OCI-LY7 (cell line): ENCODE data around the gene EXD2. TPM values are rescaled to one million over a fixed set of nuclear protein-coding genes. Genes with fewer than 3 reads are reported as not detected.

Experiments
- BruUV-seq: library from RNA; stranded (reverse); fragments of 400-500 nt; replicated peaks from 2 replicates; lab custom pipeline; 2021; lab: Mats Ljungman, UMichigan
- CTCF ChIA-PET: fragments of 300-600 bp; sonication (Branson Sonifier 250); formaldehyde crosslinking; loops from one replicate; lab custom pipeline; 2022; ENCODE audit warnings: antibody characterized with exemption; ENCODE audit not compliant: unreplicated experiment; lab: Charles Lee
- POLR2A ChIA-PET: fragments of 300-600 bp; sonication (Branson Sonifier 250); formaldehyde crosslinking; loops from one replicate; lab custom pipeline; 2022; ENCODE audit warnings: antibody characterized with exemption; lab: Charles Lee
- DNase-seq: peaks from one replicate; pipeline ENCODE4 v3.0.0-alpha.2; 2015; ENCODE audit warnings: low spot score
- H2AFZ ChIP-seq: fragments of 200-600 bp; sonication (generic), shearing (Covaris generic); 2 replicates; pipeline ENCODE4 v1.6.1; 2014; ENCODE audit warnings: mild to moderate bottlenecking, antibody characterized with exemption, low read length, moderate library complexity
- H3K27ac ChIP-seq: fragments of 200-600 bp; sonication (generic); 2 replicates; pipeline ENCODE4 v1.5.1; 2014; ENCODE audit warnings: mixed run types, low read depth, mild to moderate bottlenecking, moderate library complexity, low read length, inconsistent platforms; ENCODE audit not compliant: poor library complexity, severe bottlenecking
- H3K36me3 ChIP-seq: fragments of 200-600 bp; sonication (generic); 2 replicates; pipeline ENCODE4 v1.6.1; 2014; ENCODE audit warnings: mild to moderate bottlenecking, antibody characterized with exemption, low read length, moderate library complexity, mixed read lengths; ENCODE audit not compliant: insufficient read depth
- H3K4me1 ChIP-seq: fragments of 200-600 bp; sonication (generic); 2 replicates; pipeline ENCODE4 v1.5.1; 2014; ENCODE audit warnings: mild to moderate bottlenecking, low read length; ENCODE audit not compliant: insufficient read depth, poor library complexity, severe bottlenecking
- H3K4me2 ChIP-seq: fragments of 200-600 bp; sonication (generic); 2 replicates; pipeline ENCODE4 v1.6.1; 2014; ENCODE audit warnings: mild to moderate bottlenecking, low read length
- H3K4me3 ChIP-seq: fragments of 200-600 bp; sonication (generic); 2 replicates; pipeline ENCODE4 v1.5.1; 2014; ENCODE audit warnings: mild to moderate bottlenecking, low read depth, low read length; ENCODE audit not compliant: poor library complexity, severe bottlenecking
- H3K79me2 ChIP-seq: fragments of 200-600 bp; sonication (generic); 2 replicates; pipeline ENCODE4 v1.6.1; 2016; ENCODE audit warnings: low read depth, mild to moderate bottlenecking, low read length, moderate library complexity, mixed read lengths; ENCODE audit not compliant: insufficient read depth
- H3K9me2 ChIP-seq: fragments of 200-600 bp; sonication (generic); 2 replicates; pipeline ENCODE4 v1.6.1; 2016; ENCODE audit warnings: mild to moderate bottlenecking, low read length, mixed read lengths; ENCODE audit not compliant: insufficient read depth
- H3K9me3 ChIP-seq: fragments of 200-600 bp; sonication (generic); 2 replicates; pipeline ENCODE4 v1.6.1; 2014; ENCODE audit warnings: mild to moderate bottlenecking, mixed run types, low read length, mixed read lengths
- H4K20me1 ChIP-seq: fragments of 200-600 bp; sonication (generic); 2 replicates; pipeline ENCODE4 v1.6.1; 2014; ENCODE audit warnings: mild to moderate bottlenecking, antibody characterized with exemption, low read length, moderate library complexity, mixed read lengths; ENCODE audit not compliant: insufficient read depth
- CTCF ChIP-seq: fragments of 200-600 bp; sonication (generic); conservative IDR thresholded peaks from 2 replicates; pipeline ENCODE4 v1.5.1; 2014; ENCODE audit warnings: mild to moderate bottlenecking, antibody characterized with exemption, low read length, moderate library complexity, mixed read lengths
- EZH2phosphoT487 ChIP-seq: fragments of 200-600 bp; sonication (generic); IDR thresholded peaks from 2 replicates; pipeline ENCODE4 v1.6.1; 2018; ENCODE audit warnings: low read depth, borderline replicate concordance, mild to moderate bottlenecking, mixed run types, antibody characterized with exemption, low read length, moderate library complexity, mixed read lengths
- intact Hi-C: fragments of 100-400 bp; cut with micrococcal nuclease; formaldehyde crosslinking; loops from one replicate; pipeline ENCODE4 v1.10.0; 2022; ENCODE audit not compliant: unreplicated experiment
- total RNA-seq, 2 experiments: library from RNA; depleted of rRNA in 1 of 2; stranded (reverse); fragments of >200 nt in 1 of 2; shearing (Covaris generic) in 1 of 2; gene quantifications; 2 replicates each; pipeline ENCODE4 v1.2.3, GENCODE V29; 2014 to 2022

Gene EXD2
- total RNA-seq, 2 experiments from 2014 or later, result 2.7 to 8.4 TPM

GRCh38 chr14:69242311-69243224 lies 51.3 kb downstream of the EXD2 start:
- peak; percentile 74 for DNase-seq
- Histone ChIP-seq H3K4me3 (no peak overlapping the region), H3K9me3 (no peaks in the 10 kb centered on the region), H3K4me1 (no peaks in the 10 kb centered on the region), H2AFZ (peak overlapping the region; percentile 22; the same call in 1 of the 2 replicates), H3K79me2 (no peaks in the 10 kb centered on the region), H3K4me2 (no peak overlapping the region), H4K20me1 (no peaks in the 10 kb centered on the region), H3K36me3 (no peaks in the 10 kb centered on the region), H3K27ac (no peak overlapping the region), H3K9me2 (no peaks in the 10 kb centered on the region)
- ChIA-PET POLR2A (no interaction called here), CTCF (interaction anchor here (0.9 kb wide), 1 partner anchor 217 kb away, joined by 3 read pairs; no protein-coding TSS in a partner anchor)
- TF ChIP-seq CTCF (peak; percentile 94), EZH2phosphoT487 (no peak)
- no TSS peak for BruUV-seq
- intact Hi-C loops, result loop anchor here (2.0 to 5.0 kb wide), 5 partner anchors 110 to 332 kb away; partner anchors contain the start of gene CCDC177

DNA sequence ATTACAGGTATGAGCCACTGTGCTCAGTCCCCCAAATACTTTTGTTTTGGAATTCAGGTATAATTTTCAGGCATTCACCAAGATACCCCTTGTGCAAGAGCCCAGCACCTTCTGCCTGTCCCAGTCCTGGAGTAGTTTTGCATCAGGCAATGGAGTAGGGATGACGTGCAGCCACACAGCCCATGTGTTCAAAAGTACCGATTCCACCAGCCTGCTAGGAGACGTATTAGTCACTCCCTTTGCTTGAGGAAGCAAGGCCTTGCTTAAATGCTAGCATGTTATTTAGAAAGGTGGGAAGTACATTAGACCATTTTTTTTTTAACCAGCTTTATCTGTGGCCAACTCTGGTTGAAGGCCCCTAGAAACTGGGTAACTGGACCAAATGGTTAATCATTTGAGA lies 53.6 kb downstream of the EXD2 start:
- TF ChIP-seq EZH2phosphoT487, result no peak
- no peak for TF ChIP-seq CTCF
- Histone ChIP-seq H3K27ac (no peak overlapping the region), H3K36me3 (no peaks in the 10 kb centered on the region), H3K4me2 (no peak overlapping the region), H3K4me3 (no peak overlapping the region), H3K79me2 (no peaks in the 10 kb centered on the region), H4K20me1 (no peaks in the 10 kb centered on the region), H2AFZ (no peak overlapping the region), H3K4me1 (no peaks in the 10 kb centered on the region), H3K9me2 (no peaks in the 10 kb centered on the region), H3K9me3 (no peaks in the 10 kb centered on the region)
- intact Hi-C loops, result loop anchor here (5.0 kb wide), 4 partner anchors 107 to 482 kb away; no protein-coding TSS in a partner anchor
- POLR2A ChIA-PET, result no interaction called here
- DNase-seq, result no peak
- CTCF ChIA-PET, result no interaction called here
- BruUV-seq, result no TSS peak

DNA sequence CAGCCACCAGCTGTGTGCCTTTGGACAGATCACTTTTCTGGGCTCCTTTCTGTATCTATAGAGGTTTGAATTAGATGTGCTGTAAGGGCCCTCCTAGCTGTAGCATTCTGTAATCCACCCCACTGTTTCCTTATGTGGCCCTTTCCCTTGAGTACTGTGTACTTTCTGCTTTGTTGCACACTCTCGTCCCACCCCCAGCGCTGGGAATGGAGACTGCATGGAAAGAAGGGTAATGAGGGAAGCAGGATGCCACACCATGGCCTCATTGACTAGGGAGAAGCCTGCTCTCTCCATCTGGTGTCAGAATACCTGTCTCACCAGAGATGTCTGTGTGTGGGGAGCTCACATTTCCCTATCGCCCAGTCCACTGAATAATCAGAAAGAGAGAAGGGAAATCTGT lies 55.0 kb downstream of the EXD2 start:
- intact Hi-C loops, result loop anchor here (5.0 kb wide), 1 partner anchor 481 kb away; no protein-coding TSS in a partner anchor

More for the DNA sequence above, 55.0 kb downstream of the EXD2 start:
- no peak overlapping the region for H3K4me2 ChIP-seq
- H3K79me2 ChIP-seq, result no peaks in the 10 kb centered on the region
- no peak overlapping the region for H3K27ac ChIP-seq
- H2AFZ ChIP-seq, result no peak overlapping the region
- no peaks in the 10 kb centered on the region for H3K9me2 ChIP-seq
- POLR2A ChIA-PET, result no interaction called here
- no peaks in the 10 kb centered on the region for H3K36me3 ChIP-seq
- TF ChIP-seq EZH2phosphoT487, result no peak
- no peak for TF ChIP-seq CTCF
- H3K4me3 ChIP-seq, result no peak overlapping the region
- no TSS peak for BruUV-seq
- CTCF ChIA-PET, result no interaction called here
- no peak for DNase-seq
- H3K4me1 ChIP-seq, result no peaks in the 10 kb centered on the region
- no peaks in the 10 kb centered on the region for H3K9me3 ChIP-seq
- no peaks in the 10 kb centered on the region for H4K20me1 ChIP-seq
